Measurements from ENCODE around the gene FCHO1.
"Not testable (repeated sequence)": the region's sequence is repeated elsewhere in the genome, so short reads cannot be mapped to it uniquely, and the experiment has no call there.

FCHO1 gene

GRCh38 chr19:17778251-17778967, 27.1 kb downstream of the FCHO1 start:
- Histone ChIP-seq H3K27me3 (replicated peaks; ENCODE audit: control insufficient read depth, insufficient read depth, low read length) (no peaks in the 10 kb centered on the region), H3K4me3 (replicated peaks; ENCODE audit: low read depth, low read length) (no peak overlapping the region), H3K36me3 (ENCODE audit: control insufficient read depth, insufficient read depth, low read length) (peaks cover 9% of the 10 kb centered on the region)
- peak; percentile 77 for DNase-seq (ENCODE audit: extremely low read depth, insufficient read length)
- no peak for TF ChIP-seq CTCF (IDR thresholded peaks at IDR 0.05; ENCODE audit: insufficient read depth, low read length, poor library complexity, severe bottlenecking)

- Histone ChIP-seq H3K36me3 (ENCODE audit: control insufficient read depth, insufficient read depth, low read length) (peaks cover 9% of the 10 kb centered on the region), H3K27me3 (replicated peaks; ENCODE audit: control insufficient read depth, insufficient read depth, low read length) (no peaks in the 10 kb centered on the region), H3K4me3 (replicated peaks; ENCODE audit: low read depth, low read length) (no peak overlapping the region)
- no peak for TF ChIP-seq CTCF (IDR thresholded peaks at IDR 0.05; ENCODE audit: insufficient read depth, low read length, poor library complexity, severe bottlenecking)
- DNase-seq (ENCODE audit: extremely low read depth, insufficient read length) = no peak
These were observed 28.0 kb downstream of the FCHO1 start for GRCh38 chr19:17778968-17779929.

- no peak for TF ChIP-seq CTCF (IDR thresholded peaks at IDR 0.05; ENCODE audit: insufficient read depth, low read length, poor library complexity, severe bottlenecking)
- H3K4me3 ChIP-seq (replicated peaks; ENCODE audit: low read depth, low read length) = no peak overlapping the region
- H3K36me3 ChIP-seq (ENCODE audit: control insufficient read depth, insufficient read depth, low read length) = peaks cover 9% of the 10 kb centered on the region
- H3K27me3 ChIP-seq (replicated peaks; ENCODE audit: control insufficient read depth, insufficient read depth, low read length) = no peaks in the 10 kb centered on the region
- DNase-seq (ENCODE audit: extremely low read depth, insufficient read length) = no peak
These were observed 29.5 kb downstream of the FCHO1 start for GRCh38 chr19:17780781-17781180.

GRCh38 chr19:17783721-17784120, 32.4 kb downstream of the FCHO1 start:
- H3K36me3 ChIP-seq (ENCODE audit: control insufficient read depth, insufficient read depth, low read length) = peaks cover 11% of the 10 kb centered on the region
- H3K27me3 ChIP-seq (replicated peaks; ENCODE audit: control insufficient read depth, insufficient read depth, low read length); DNase-seq (ENCODE audit: extremely low read depth, insufficient read length); H3K4me3 ChIP-seq (replicated peaks; ENCODE audit: low read depth, low read length): not testable (repeated sequence)

- peak; percentile 72 for TF ChIP-seq CTCF (IDR thresholded peaks at IDR 0.05; ENCODE audit: insufficient read depth, low read length, poor library complexity, severe bottlenecking)
- H3K27me3 ChIP-seq (replicated peaks; ENCODE audit: control insufficient read depth, insufficient read depth, low read length) = no peaks in the 10 kb centered on the region
- peak; percentile 53 for DNase-seq (ENCODE audit: extremely low read depth, insufficient read length)
- peaks cover 11% of the 10 kb centered on the region for H3K36me3 ChIP-seq (ENCODE audit: control insufficient read depth, insufficient read depth, low read length)
- H3K4me3 ChIP-seq (replicated peaks; ENCODE audit: low read depth, low read length) = no peak overlapping the region
These were observed 33.1 kb downstream of the FCHO1 start for GRCh38 chr19:17784201-17785008.
